Measurements from ENCODE around the gene HOXD4. TPM values are rescaled to one million over a fixed set of nuclear protein-coding genes. Genes with fewer than 3 reads are reported as not detected.
A peak's percentile ranks its signal among the peaks of the same experiment; 100 is the strongest.

The HOXD4 gene
- not detected for total RNA-seq
- not detected for polyA plus RNA-seq

DNA sequence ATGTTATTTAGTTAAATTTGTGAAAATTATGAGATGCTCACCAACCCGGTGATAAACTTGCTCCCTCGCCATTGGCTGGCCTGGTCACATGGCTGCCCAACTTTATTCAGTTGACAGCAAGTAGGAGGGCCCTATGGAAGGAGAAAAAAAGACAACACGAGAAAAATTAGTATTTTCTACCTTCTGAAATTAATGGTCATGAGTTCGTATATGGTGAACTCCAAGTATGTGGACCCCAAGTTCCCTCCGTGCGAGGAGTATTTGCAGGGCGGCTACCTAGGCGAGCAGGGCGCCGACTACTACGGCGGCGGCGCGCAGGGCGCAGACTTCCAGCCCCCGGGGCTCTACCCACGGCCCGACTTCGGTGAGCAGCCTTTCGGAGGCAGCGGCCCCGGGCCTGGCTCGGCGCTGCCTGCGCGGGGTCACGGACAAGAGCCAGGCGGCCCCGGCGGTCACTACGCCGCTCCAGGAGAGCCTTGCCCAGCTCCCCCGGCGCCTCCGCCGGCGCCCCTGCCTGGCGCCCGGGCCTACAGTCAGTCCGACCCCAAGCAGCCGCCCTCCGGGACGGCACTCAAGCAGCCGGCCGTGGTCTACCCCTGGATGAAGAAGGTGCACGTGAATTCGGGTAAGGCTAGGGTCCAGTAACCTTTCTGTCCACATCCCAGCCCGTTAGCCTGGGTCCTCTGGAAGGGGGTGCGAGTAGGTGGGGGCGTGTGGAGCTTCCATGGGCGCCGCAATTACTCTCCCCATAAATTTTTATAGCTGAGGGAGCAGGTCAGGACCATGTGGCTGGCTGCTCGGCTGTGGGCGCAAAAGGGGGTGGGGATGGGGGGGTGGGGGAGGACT lies at the start of gene HOXD4:
TSS of gene HOXD4 (plus strand) at position 109 of the 846 bp plus-strand sequence. CDS start at position 193, 84 bp downstream.
- H3K27ac Mint-ChIP-seq, result peak within 1 kb of the TSS in 1 of 8 donors; percentile 24
- H3K9me3 Mint-ChIP-seq, result peaks cover 0 to 5% (median 0%) of the 10 kb centered on the region in 5 donors
- DNase-seq, result no peak
- CTCF ChIA-PET, result interaction anchor here (0.9 to 1.2 kb wide), 2 partner anchors 11 to 31 kb away, joined by 3 to 4 read pairs; no protein-coding TSS in a partner anchor
- peaks cover 83 to 93% of the 10 kb centered on the region in 2 donors for H3K27me3 Mint-ChIP-seq
- H3K4me1 Mint-ChIP-seq, result peaks cover 2 to 9% (median 6%) of the 10 kb centered on the region in 3 donors
- H3K9me3 ChIP-seq (ENCODE audit: low read length), result no peaks in the 10 kb centered on the region
- no peaks in the 10 kb centered on the region for H3K4me1 ChIP-seq (ENCODE audit: insufficient read depth, low read length)
- POLR2A ChIA-PET, result interaction anchor here (0.5 kb wide), 1 partner anchor 12 kb away, joined by 4 read pairs; no protein-coding TSS in a partner anchor
- H3K27me3 ChIP-seq (ENCODE audit: insufficient read depth, low read length, poor library complexity, severe bottlenecking), result peaks cover 69% of the 10 kb centered on the region
- H3K4me3 ChIP-seq (ENCODE audit: low read length), result no peak within 1 kb of the TSS
- no peaks in the 10 kb centered on the region for H3K36me3 Mint-ChIP-seq
- peak within 1 kb of the TSS in 2 of 7 donors; percentile 12 to 65 for H3K4me3 Mint-ChIP-seq
- H3K36me3 ChIP-seq (ENCODE audit: insufficient read depth, low read length), result no peaks in the 10 kb centered on the region
- no peak within 1 kb of the TSS for H3K27ac ChIP-seq (ENCODE audit: low read depth, low read length)

DNA sequence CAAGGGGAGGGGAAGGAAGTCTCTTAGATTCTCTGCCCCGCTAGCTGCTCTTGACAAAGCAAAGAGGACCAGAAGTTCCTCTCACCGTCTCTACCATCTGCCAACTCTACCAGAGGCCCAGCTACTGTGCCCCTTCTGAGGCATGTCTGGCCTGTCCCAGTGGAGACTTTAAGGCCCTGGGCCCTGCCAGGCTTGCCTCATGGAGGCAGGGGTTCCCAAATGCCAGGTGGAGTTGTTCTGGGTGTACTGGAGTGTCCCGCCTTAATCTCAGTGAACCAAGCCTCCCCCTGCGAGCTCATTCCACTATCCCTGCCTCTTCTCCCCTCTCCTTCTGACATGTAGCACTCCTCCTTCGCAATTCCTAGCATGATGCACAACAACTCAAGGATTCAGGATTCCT lies 49.5 kb upstream of the HOXD4 start:
- Mint-ChIP-seq H3K27ac (peak overlapping the region in 1 of 8 donors; percentile 60), H3K36me3 (no peaks in the 10 kb centered on the region), H3K4me3 (peak overlapping the region in 1 of 7 donors; percentile 8), H3K27me3 (peaks cover 85 to 89% of the 10 kb centered on the region in 2 donors), H3K9me3 (peaks cover 0 to 9% (median 4%) of the 10 kb centered on the region in 5 donors), H3K4me1 (peaks cover 18 to 29% (median 20%) of the 10 kb centered on the region in 3 donors)
- H3K4me1 ChIP-seq (ENCODE audit: insufficient read depth, low read length), result peaks cover 11% of the 10 kb centered on the region
- ChIA-PET POLR2A (no interaction called here), CTCF (interaction anchor here (1.3 to 1.6 kb wide), 3 partner anchors 8 to 19 kb away, joined by 3 to 6 read pairs (median 3); no protein-coding TSS in a partner anchor)
- no peak overlapping the region for H3K27ac ChIP-seq (ENCODE audit: low read depth, low read length)
- H3K36me3 ChIP-seq (ENCODE audit: insufficient read depth, low read length), result no peaks in the 10 kb centered on the region
- H3K9me3 ChIP-seq (ENCODE audit: low read length), result no peaks in the 10 kb centered on the region
- peak in 1 of 5 donors; percentile 14 for DNase-seq
- peaks cover 93% of the 10 kb centered on the region for H3K27me3 ChIP-seq (ENCODE audit: insufficient read depth, low read length, poor library complexity, severe bottlenecking)
- no peak overlapping the region for H3K4me3 ChIP-seq (ENCODE audit: low read length)

DNA sequence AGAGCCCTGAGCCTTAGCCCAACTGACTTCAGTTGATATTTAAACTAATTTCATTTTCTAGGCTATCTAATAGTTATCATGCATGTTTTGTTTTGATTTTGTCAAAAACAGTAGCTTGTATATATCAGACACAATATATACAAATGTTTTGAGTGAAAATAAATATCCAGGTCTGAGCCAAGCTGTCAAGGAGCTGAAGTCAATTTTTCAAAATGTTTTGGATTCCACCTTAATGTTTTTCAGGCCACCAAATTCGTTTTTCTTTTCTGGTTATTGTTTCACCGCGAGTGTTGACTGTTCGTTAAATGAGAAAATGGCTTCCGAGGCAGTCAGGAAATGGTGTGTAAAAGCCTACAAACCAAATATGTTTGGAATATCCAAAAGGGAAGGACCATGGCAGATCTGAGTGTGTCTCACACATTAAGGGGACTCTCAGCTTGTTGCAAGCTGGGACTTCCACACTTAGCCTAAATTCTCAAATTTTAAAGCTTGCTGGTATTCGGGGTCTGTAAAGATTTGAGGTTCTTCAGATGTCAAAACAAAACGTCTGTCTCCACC lies 49.0 kb upstream of the HOXD4 start:
- Mint-ChIP-seq H3K4me1 (peaks cover 15 to 28% (median 17%) of the 10 kb centered on the region in 3 donors), H3K27me3 (peaks cover 83 to 88% of the 10 kb centered on the region in 2 donors), H3K36me3 (no peaks in the 10 kb centered on the region), H3K4me3 (peak overlapping the region in 1 of 7 donors; percentile 8), H3K27ac (peak overlapping the region in 1 of 8 donors; percentile 60), H3K9me3 (peaks cover 0 to 9% (median 4%) of the 10 kb centered on the region in 5 donors)
- ChIA-PET POLR2A (no interaction called here), CTCF (interaction anchor here (1.3 to 1.6 kb wide), 3 partner anchors 9 to 19 kb away, joined by 3 to 6 read pairs (median 3); no protein-coding TSS in a partner anchor)
- H3K27ac ChIP-seq (ENCODE audit: low read depth, low read length), result no peak overlapping the region
- no peaks in the 10 kb centered on the region for H3K9me3 ChIP-seq (ENCODE audit: low read length)
- H3K4me3 ChIP-seq (ENCODE audit: low read length), result no peak overlapping the region
- peaks cover 6% of the 10 kb centered on the region for H3K4me1 ChIP-seq (ENCODE audit: insufficient read depth, low read length)
- H3K36me3 ChIP-seq (ENCODE audit: insufficient read depth, low read length), result no peaks in the 10 kb centered on the region
- H3K27me3 ChIP-seq (ENCODE audit: insufficient read depth, low read length, poor library complexity, severe bottlenecking), result peaks cover 88% of the 10 kb centered on the region
- no peak for DNase-seq

DNA sequence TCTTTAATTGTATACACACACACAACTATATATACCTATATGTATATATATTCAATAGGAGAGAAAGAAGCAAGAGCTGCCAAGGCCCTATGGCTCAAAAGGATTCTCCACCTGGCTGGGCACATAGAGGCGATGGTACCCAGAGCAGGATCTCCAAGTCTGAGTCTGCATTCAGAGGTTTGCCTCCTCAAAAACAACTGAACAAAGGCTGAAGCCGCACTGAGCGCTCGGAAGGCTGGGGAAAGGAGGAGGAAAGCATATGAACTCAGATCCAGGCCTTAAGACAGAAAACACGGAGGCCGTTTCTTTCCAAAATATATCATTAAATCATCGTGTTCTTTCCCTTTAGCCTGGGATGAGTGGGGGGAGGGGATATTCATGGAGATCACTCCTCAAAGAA lies 48.2 kb upstream of the HOXD4 start:
- no peak overlapping the region for H3K27ac ChIP-seq (ENCODE audit: low read depth, low read length)
- peak in 1 of 5 donors; percentile 16 for DNase-seq
- Mint-ChIP-seq H3K4me3 (peak overlapping the region in 1 of 7 donors; percentile 48), H3K4me1 (peaks cover 7 to 20% (median 12%) of the 10 kb centered on the region in 3 donors), H3K9me3 (peaks cover 0 to 9% (median 4%) of the 10 kb centered on the region in 5 donors), H3K36me3 (no peaks in the 10 kb centered on the region), H3K27ac (peak overlapping the region in 1 of 8 donors; percentile 50), H3K27me3 (peaks cover 77 to 82% of the 10 kb centered on the region in 2 donors)
- no peaks in the 10 kb centered on the region for H3K4me1 ChIP-seq (ENCODE audit: insufficient read depth, low read length)
- no peaks in the 10 kb centered on the region for H3K9me3 ChIP-seq (ENCODE audit: low read length)
- no peaks in the 10 kb centered on the region for H3K36me3 ChIP-seq (ENCODE audit: insufficient read depth, low read length)
- ChIA-PET CTCF (interaction anchor here (1.3 to 1.6 kb wide), 3 partner anchors 8 to 18 kb away, joined by 3 to 6 read pairs (median 3); no protein-coding TSS in a partner anchor), POLR2A (no interaction called here)
- no peak overlapping the region for H3K4me3 ChIP-seq (ENCODE audit: low read length)
- peaks cover 80% of the 10 kb centered on the region for H3K27me3 ChIP-seq (ENCODE audit: insufficient read depth, low read length, poor library complexity, severe bottlenecking)

DNA sequence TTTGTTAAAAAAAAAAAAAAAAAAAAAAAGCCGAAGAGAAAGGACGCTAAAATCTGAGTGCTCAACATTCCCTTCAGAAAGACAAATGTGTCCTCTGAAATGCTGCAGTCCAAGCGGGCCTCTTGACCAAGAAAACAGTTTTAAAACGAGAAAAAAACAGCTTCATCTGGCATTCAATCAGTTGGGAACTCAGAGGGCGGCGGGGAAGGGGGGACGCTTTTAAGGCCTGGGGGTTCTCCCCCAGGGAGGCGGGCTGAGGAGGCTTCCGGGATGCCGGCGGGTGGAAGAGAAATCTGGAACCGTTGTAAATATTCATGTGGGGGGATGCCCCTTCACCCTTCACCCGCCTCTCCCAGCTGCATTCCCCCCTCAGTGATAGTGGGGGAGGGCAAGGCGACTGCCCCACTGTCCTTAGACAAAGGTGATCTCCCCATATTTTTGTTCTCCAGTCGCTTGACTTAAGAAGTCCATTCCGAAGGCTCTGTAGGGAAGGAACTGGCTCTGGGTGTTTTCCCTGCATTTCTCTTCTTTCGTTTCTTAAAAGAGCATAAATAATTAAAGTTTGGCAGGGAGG lies 47.5 kb upstream of the HOXD4 start:
- peaks cover 78% of the 10 kb centered on the region for H3K27me3 ChIP-seq (ENCODE audit: insufficient read depth, low read length, poor library complexity, severe bottlenecking)
- no peaks in the 10 kb centered on the region for H3K9me3 ChIP-seq (ENCODE audit: low read length)
- H3K36me3 ChIP-seq (ENCODE audit: insufficient read depth, low read length), result no peaks in the 10 kb centered on the region
- peaks cover 77 to 84% of the 10 kb centered on the region in 2 donors for H3K27me3 Mint-ChIP-seq
- no peak overlapping the region for H3K4me3 ChIP-seq (ENCODE audit: low read length)
- H3K27ac ChIP-seq (ENCODE audit: low read depth, low read length), result no peak overlapping the region
- DNase-seq, result no peak
- H3K4me1 Mint-ChIP-seq, result peaks cover 9 to 24% (median 13%) of the 10 kb centered on the region in 3 donors
- ChIA-PET POLR2A (no interaction called here), CTCF (interaction anchor here (0.6 to 0.9 kb wide), 2 partner anchors 23 to 346 kb away, joined by 3 to 5 read pairs; no protein-coding TSS in a partner anchor)
- H3K4me3 Mint-ChIP-seq, result no peak overlapping the region
- H3K9me3 Mint-ChIP-seq, result peaks cover 0 to 10% (median 4%) of the 10 kb centered on the region in 5 donors
- peak overlapping the region in 1 of 8 donors; percentile 45 for H3K27ac Mint-ChIP-seq
- H3K36me3 Mint-ChIP-seq, result no peaks in the 10 kb centered on the region
- no peaks in the 10 kb centered on the region for H3K4me1 ChIP-seq (ENCODE audit: insufficient read depth, low read length)

DNA sequence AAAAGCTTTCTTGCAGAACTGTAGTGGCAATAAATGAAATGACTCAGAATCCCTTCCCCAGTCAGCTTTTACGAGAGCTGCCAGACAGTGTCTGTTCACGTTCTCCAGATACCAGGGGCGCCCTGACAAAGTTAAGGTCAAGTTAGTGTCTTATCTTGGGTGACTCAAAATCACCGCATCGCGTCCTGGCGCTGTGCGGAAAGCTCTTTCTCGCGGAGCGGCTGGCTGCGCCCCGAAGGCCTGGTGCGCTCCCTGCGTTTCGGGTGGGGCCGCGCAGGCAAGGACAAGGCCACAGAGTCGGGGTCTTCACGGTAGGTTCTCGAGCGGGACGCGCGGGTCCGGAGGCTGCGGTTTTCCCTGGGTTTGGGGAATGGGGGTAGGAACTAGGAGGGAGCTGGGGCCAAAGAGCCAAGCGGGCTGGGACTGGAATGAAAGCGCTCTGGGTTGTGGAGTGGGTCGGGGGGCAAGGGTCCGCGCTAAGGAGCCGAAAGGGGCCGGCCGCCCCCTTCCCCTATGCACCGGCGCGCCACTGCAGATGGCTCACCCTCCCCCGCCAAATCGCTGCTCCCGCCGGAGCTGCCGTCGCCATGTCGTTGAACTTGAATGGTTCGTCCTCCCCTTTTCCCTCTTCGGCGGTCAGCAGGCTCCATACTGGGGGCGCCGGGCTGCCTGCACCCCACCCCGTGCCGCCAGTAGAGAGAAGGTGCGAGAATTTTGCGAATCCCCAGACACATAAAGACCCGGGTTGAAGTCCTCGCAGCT lies 46.9 kb upstream of the HOXD4 start:
- Mint-ChIP-seq H3K4me3 (no peak overlapping the region), H3K27me3 (peaks cover 77 to 84% of the 10 kb centered on the region in 2 donors), H3K9me3 (peaks cover 0 to 16% (median 4%) of the 10 kb centered on the region in 5 donors), H3K27ac (peak overlapping the region in 2 of 8 donors; percentile 43 to 89), H3K4me1 (peaks cover 15 to 31% (median 16%) of the 10 kb centered on the region in 3 donors), H3K36me3 (no peaks in the 10 kb centered on the region)
- H3K27me3 ChIP-seq (ENCODE audit: insufficient read depth, low read length, poor library complexity, severe bottlenecking), result peaks cover 78% of the 10 kb centered on the region
- ChIA-PET CTCF (interaction anchor here (0.6 to 0.9 kb wide), 2 partner anchors 23 to 346 kb away, joined by 3 to 5 read pairs; no protein-coding TSS in a partner anchor), POLR2A (no interaction called here)
- H3K27ac ChIP-seq (ENCODE audit: low read depth, low read length), result no peak overlapping the region
- H3K4me1 ChIP-seq (ENCODE audit: insufficient read depth, low read length), result no peaks in the 10 kb centered on the region
- no peak for DNase-seq
- H3K9me3 ChIP-seq (ENCODE audit: low read length), result no peaks in the 10 kb centered on the region
- no peak overlapping the region for H3K4me3 ChIP-seq (ENCODE audit: low read length)
- no peaks in the 10 kb centered on the region for H3K36me3 ChIP-seq (ENCODE audit: insufficient read depth, low read length)

DNA sequence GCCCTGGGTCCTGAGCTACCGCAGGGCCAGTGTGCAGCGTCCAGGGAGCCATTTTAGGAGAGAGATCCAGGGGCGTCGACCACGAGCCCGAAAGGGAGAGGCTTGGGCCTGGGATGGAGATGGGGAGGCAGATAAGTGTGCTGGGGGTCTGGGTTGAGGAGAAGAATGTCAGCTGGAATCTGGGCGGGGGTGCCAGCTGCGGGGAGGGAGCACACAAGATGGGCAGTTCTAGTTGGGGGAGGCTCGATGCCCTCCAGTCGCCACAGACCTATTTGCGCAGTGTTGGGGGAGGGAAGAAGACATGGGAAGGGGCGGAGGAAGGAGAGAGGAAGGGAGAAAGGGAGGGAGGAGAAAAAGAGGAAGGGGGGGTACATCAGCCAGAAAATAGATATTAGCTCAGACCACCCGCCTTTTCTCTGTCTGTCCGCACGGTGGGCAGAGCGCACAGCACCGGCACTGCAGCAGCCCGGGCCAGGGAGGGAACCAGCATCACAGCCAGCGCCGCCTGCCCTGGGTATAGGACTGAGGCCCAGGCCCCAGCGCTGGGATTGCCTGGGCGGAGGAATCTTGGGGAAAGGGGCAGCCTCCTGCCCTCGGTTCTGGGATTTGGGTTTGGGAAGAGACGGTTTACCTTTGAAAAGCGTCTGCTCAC lies 46.1 kb upstream of the HOXD4 start:
- ChIA-PET POLR2A (no interaction called here), CTCF (no interaction called here)
- Mint-ChIP-seq H3K4me1 (peaks cover 17 to 31% (median 18%) of the 10 kb centered on the region in 3 donors), H3K4me3 (peak overlapping the region in 1 of 7 donors; percentile 35), H3K27ac (peak overlapping the region in 4 of 8 donors; percentile 41 to 89 (median 53)), H3K9me3 (peaks cover 0 to 20% (median 6%) of the 10 kb centered on the region in 5 donors), H3K36me3 (no peaks in the 10 kb centered on the region), H3K27me3 (peaks cover 82 to 89% of the 10 kb centered on the region in 2 donors)
- H3K36me3 ChIP-seq (ENCODE audit: insufficient read depth, low read length), result no peaks in the 10 kb centered on the region
- H3K27ac ChIP-seq (ENCODE audit: low read depth, low read length), result no peak overlapping the region
- no peaks in the 10 kb centered on the region for H3K4me1 ChIP-seq (ENCODE audit: insufficient read depth, low read length)
- H3K4me3 ChIP-seq (ENCODE audit: low read length), result no peak overlapping the region
- DNase-seq, result no peak
- peaks cover 78% of the 10 kb centered on the region for H3K27me3 ChIP-seq (ENCODE audit: insufficient read depth, low read length, poor library complexity, severe bottlenecking)
- no peaks in the 10 kb centered on the region for H3K9me3 ChIP-seq (ENCODE audit: low read length)
